Measurements from ENCODE around the gene MMAA.

DNA sequence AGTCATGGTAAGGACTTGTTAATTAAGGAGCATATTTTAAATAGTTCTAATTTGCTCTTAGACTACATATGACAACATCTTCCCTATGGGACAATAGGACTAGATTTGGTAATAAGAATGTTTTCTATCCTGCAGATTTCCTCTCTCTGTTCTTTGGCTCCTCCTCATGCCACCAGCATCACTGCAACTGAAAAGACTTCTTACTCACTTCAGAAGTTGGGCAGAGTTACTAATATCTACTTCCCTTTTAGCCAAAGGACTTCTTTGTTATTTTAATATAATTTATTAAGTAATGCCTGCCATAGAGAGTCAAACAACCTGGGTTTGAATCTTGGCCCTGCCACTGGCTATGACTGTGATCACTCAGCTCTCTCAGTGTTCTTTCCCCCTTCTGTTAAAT is 16.4 kb downstream of the MMAA start:
- TF ChIP-seq, protein P1, sequence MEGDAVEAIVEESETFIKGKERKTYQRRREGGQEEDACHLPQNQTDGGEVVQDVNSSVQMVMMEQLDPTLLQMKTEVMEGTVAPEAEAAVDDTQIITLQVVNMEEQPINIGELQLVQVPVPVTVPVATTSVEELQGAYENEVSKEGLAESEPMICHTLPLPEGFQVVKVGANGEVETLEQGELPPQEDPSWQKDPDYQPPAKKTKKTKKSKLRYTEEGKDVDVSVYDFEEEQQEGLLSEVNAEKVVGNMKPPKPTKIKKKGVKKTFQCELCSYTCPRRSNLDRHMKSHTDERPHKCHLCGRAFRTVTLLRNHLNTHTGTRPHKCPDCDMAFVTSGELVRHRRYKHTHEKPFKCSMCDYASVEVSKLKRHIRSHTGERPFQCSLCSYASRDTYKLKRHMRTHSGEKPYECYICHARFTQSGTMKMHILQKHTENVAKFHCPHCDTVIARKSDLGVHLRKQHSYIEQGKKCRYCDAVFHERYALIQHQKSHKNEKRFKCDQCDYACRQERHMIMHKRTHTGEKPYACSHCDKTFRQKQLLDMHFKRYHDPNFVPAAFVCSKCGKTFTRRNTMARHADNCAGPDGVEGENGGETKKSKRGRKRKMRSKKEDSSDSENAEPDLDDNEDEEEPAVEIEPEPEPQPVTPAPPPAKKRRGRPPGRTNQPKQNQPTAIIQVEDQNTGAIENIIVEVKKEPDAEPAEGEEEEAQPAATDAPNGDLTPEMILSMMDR (IDR thresholded peaks at IDR 0.05; ENCODE audit: poor library complexity) = no peak
- TF ChIP-seq EZH2 (IDR thresholded peaks at IDR 0.05; ENCODE audit: borderline replicate concordance) (no peak), EZH2phosphoT487 (IDR thresholded peaks at IDR 0.05; ENCODE audit: low read depth, severe bottlenecking, unreplicated experiment) (no peak)
